GM21526 (cell line): ENCODE measurements around the gene RCOR1.

Source experiments
- ATAC-seq: cut with Tn5 transposase; IDR thresholded peaks from one replicate; pipeline ENCODE4 v1.9.1; 2021; ENCODE audit warnings: moderate library complexity; ENCODE audit not compliant: unreplicated experiment, low FRiP score

Gene RCOR1

GRCh38 chr14:102768223-102769048, 176.0 kb downstream of the RCOR1 start:
- ATAC-seq = no peak

GRCh38 chr14:102769049-102769327, 176.5 kb downstream of the RCOR1 start:
- no peak for ATAC-seq

- ATAC-seq = no peak
These were observed 178.0 kb downstream of the RCOR1 start for GRCh38 chr14:102770147-102771123.

- ATAC-seq = no peak
These were observed 178.7 kb downstream of the RCOR1 start for GRCh38 chr14:102771144-102771543.

- no peak for ATAC-seq
These were observed 180.5 kb downstream of the RCOR1 start for GRCh38 chr14:102772781-102773570.

- peak; percentile 33 for ATAC-seq
These were observed 182.1 kb downstream of the RCOR1 start for GRCh38 chr14:102774391-102775153.

GRCh38 chr14:102775855-102776760, 183.7 kb downstream of the RCOR1 start:
- no peak for ATAC-seq

- ATAC-seq = peak; percentile 35
These were observed 184.6 kb downstream of the RCOR1 start, which contains the start of gene TRAF3 for GRCh38 chr14:102776761-102777710. Gene TRAF3, plus strand, starts transcription at chr14:102777449. Its CDS starts 92,753 bp downstream, at chr14:102870202.

- no peak for ATAC-seq
These were observed 185.4 kb downstream of the RCOR1 start for GRCh38 chr14:102777711-102778337.

- ATAC-seq = no peak
These were observed 186.1 kb downstream of the RCOR1 start for GRCh38 chr14:102778338-102779083.

- no peak for ATAC-seq
These were observed 186.6 kb downstream of the RCOR1 start for GRCh38 chr14:102779084-102779462.

GRCh38 chr14:102779574-102780315, 187.3 kb downstream of the RCOR1 start:
- ATAC-seq = no peak
